WERI-Rb-1 (cell line): ENCODE data around the gene JPT2.

ENCODE experiments used
- DNase-seq: peaks from one replicate; pipeline ENCODE4 v3.0.0-alpha.2; 2020
- H3K27ac ChIP-seq: fragments of 250-450 bp; sonication (Bioruptor Pico); 2 replicates; pipeline ENCODE4 v1.5.1; 2020; ENCODE audit warnings: mild to moderate bottlenecking, moderate library complexity
- H3K27me3 ChIP-seq: fragments of 250-450 bp; sonication (Bioruptor Pico); 2 replicates; pipeline ENCODE4 v1.5.1; 2021; ENCODE audit warnings: mild to moderate bottlenecking, low read depth, moderate library complexity; ENCODE audit not compliant: insufficient read depth, severe bottlenecking
- H3K36me3 ChIP-seq: fragments of 250-450 bp; sonication (Bioruptor Pico); 2 replicates; pipeline ENCODE4 v1.5.1; 2020; ENCODE audit warnings: mild to moderate bottlenecking, moderate library complexity
- H3K4me3 ChIP-seq: 2 replicates; pipeline ENCODE4 v1.5.1; 2011; ENCODE audit warnings: low read depth, mild to moderate bottlenecking, control low read depth, low read length
- H3K9me3 ChIP-seq: fragments of 250-450 bp; sonication (Bioruptor Pico); 2 replicates; pipeline ENCODE4 v1.5.1; 2021; ENCODE audit warnings: mild to moderate bottlenecking, moderate library complexity; ENCODE audit not compliant: severe bottlenecking
- CTCF ChIP-seq: IDR thresholded peaks from 2 replicates; pipeline ENCODE4 v1.5.1; 2011; ENCODE audit warnings: low read depth, mild to moderate bottlenecking, control low read depth, inconsistent platforms, low read length

Gene JPT2

GRCh38 chr16:1667271-1667670 is 10.8 kb upstream of the JPT2 start:
- no peak overlapping the region for H3K4me3 ChIP-seq
- DNase-seq: no peak
- no peaks in the 10 kb centered on the region for H3K9me3 ChIP-seq
- H3K27me3 ChIP-seq: no peaks in the 10 kb centered on the region
- H3K27ac ChIP-seq: no peak overlapping the region
- TF ChIP-seq CTCF: no peak
- H3K36me3 ChIP-seq: peaks cover 89% of the 10 kb centered on the region

GRCh38 chr16:1667916-1668315 is 10.2 kb upstream of the JPT2 start:
- no peaks in the 10 kb centered on the region for H3K9me3 ChIP-seq
- H3K27ac ChIP-seq: no peak overlapping the region
- peaks cover 88% of the 10 kb centered on the region for H3K36me3 ChIP-seq
- no peak overlapping the region for H3K4me3 ChIP-seq
- no peak for TF ChIP-seq CTCF
- no peak for DNase-seq
- H3K27me3 ChIP-seq: no peaks in the 10 kb centered on the region

- TF ChIP-seq CTCF: no peak
Observed at GRCh38 chr16:1668612-1669319, 9.3 kb upstream of the JPT2 start.

DNA sequence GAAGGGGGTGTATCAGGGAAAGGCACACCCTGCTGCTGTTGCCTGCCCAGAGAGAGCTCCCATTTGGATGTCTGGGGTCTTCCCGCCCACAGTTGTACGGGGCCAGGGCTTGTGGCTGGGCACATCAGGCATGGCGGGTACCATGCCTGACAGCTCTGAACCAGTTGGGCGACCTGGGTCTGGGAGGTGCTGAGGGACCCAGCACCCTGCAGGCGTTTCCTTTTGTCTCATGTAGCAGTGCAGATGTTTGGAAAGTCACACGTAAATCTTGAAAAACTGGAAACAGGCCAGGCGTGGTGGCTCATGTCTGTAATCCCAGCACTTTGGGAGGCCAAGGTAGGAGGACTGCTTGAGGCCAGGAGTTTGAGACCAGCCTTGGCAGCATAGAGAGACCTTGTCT is 8.4 kb upstream of the JPT2 start:
- no peaks in the 10 kb centered on the region for H3K27me3 ChIP-seq
- TF ChIP-seq CTCF: no peak
- DNase-seq: no peak
- H3K27ac ChIP-seq: no peak overlapping the region
- no peaks in the 10 kb centered on the region for H3K9me3 ChIP-seq
- no peak overlapping the region for H3K4me3 ChIP-seq
- H3K36me3 ChIP-seq: peaks cover 87% of the 10 kb centered on the region

More at GRCh38 chr16:1668612-1669319, 9.3 kb upstream of the JPT2 start:
- Histone ChIP-seq H3K9me3 (no peaks in the 10 kb centered on the region), H3K27me3 (no peaks in the 10 kb centered on the region), H3K4me3 (no peak overlapping the region), H3K36me3 (peaks cover 84% of the 10 kb centered on the region), H3K27ac (no peak overlapping the region)
- no peak for DNase-seq

DNA sequence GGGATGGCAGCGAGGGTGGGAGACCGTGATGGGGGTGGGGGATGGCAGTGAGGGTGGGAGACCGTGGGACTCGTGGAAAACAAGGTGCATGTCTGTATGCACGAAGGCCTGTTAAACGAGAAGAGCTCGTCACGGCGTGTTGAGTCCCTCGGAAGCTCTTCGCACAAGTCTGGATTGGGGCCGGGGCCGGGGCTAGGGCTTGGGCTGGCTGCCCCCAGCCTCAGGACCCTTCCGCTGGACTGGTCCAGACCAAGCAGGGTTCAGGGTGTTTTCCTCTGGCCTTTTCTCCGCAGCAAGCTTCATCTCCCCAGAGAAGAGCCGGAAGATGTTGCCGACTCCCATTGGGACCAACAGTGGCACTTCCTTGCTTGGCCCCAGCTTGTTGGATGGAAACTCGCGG is 7.7 kb upstream of the JPT2 start:
- TF ChIP-seq CTCF: no peak
- Histone ChIP-seq H3K27ac (no peak overlapping the region), H3K36me3 (peaks cover 89% of the 10 kb centered on the region)

DNA sequence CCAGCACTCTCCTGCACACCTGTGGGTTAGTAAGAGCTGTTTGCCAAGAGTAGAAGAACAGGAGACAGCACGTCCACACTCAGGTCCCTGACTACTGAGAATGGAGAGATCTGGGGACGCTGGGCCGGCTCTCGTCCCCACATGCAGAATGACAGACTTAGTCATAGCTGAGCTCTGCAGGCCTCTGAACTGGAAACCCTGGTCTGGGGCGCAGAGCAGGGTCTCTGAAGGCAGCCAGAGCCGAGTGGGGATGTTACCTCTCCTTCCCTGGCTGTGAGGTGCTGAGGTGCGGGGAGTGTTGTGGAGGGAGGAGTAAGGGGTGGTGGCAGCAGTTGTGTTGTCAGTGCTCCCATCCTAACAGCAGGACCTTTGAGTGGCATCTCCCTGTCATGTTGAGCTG is 7.2 kb upstream of the JPT2 start:
- Histone ChIP-seq H3K4me3 (no peak overlapping the region), H3K9me3 (no peaks in the 10 kb centered on the region), H3K36me3 (peaks cover 89% of the 10 kb centered on the region), H3K27ac (no peak overlapping the region), H3K27me3 (no peaks in the 10 kb centered on the region)
- TF ChIP-seq CTCF: no peak
- DNase-seq: no peak

More for the DNA sequence above, 7.7 kb upstream of the JPT2 start:
- no peak for DNase-seq
- H3K9me3 ChIP-seq: no peaks in the 10 kb centered on the region
- no peak overlapping the region for H3K4me3 ChIP-seq
- no peaks in the 10 kb centered on the region for H3K27me3 ChIP-seq
